GM21576 (cell line): Measurements from ENCODE around the gene FANCI.

Experiments
- ATAC-seq: cut with Tn5 transposase; IDR thresholded peaks from one replicate; pipeline ENCODE4 v1.9.1; 2021; ENCODE audit warnings: mild to moderate bottlenecking, moderate library complexity; ENCODE audit not compliant: unreplicated experiment

FANCI gene

DNA sequence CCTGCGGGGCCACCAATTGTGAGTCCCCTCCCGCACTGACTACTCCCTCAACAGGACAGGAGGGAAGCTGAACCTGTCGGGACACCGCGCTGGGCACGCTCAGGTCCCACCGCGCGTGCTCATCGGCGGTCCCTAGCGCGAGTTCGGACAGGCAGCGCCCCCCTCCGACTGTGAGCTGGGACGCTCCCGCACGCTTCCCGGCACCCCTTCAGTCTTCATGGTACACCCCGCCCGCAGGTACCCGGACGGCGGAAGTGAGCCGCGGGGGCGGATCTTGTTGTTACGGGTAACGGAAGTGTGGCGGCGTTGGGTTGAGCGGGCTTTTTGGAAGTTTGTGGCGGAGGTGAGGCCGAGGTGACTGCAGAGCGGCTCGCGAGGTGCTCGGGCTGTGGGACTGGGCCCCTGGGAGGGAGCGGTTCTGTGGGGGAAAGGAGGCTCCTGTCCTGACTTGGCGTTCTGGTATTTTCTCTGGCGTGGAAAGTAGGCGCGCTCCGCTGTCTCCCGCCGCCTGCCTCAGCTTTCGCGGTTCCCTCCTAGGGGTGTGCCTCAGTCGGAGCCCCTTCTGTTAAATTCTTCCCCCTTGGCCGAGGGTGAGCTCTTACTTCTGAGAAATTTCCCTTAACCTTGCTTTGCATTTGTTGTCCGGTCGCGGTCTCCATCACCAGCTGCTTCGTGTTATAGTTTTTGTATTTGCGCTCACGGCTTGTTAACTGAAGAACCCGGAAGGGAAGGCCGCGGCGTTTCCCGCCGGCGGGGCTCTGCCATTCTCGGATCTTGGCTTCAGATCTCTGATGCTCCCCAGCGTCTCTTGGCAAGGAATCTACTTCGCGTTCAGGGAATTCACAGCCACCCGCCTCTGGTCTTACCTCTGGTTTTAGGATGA is at the start of gene FANCI:
TSS of gene FANCI (plus strand) at position 289 of the 883 bp plus-strand sequence. CDS start 3,669 bp downstream, outside the sequence.
- peak; percentile 95 for ATAC-seq

- no peak for ATAC-seq
Observed at GRCh38 chr15:89194608-89195007, 49.2 kb upstream of the FANCI start.

GRCh38 chr15:89195836-89196235 is 47.9 kb upstream of the FANCI start:
- ATAC-seq, result no peak

GRCh38 chr15:89196241-89196640 is 47.5 kb upstream of the FANCI start:
- no peak for ATAC-seq

GRCh38 chr15:89196994-89197393 is 46.8 kb upstream of the FANCI start:
- no peak for ATAC-seq

DNA sequence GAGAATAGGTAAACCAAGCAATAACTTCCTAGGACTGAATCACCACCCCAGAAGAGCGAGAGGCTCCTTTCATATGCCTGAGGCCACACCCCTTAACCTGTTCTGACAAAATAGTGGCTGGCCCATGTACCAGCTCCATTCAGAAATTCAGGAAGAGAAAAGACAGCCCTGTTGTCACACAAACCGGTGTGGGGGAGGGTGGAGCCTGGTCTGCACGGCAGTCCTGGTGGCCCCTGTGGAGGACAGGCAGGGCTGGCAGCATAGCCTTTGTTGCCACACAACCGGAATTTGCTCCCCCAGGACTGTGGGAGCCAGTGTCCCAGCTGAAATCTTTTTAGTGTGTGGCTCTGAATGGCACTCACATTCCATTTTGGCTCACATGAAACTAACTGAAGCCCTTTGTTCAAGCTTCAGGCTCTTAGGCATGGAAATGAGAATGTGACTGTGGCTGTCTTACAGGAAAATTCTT is 46.2 kb upstream of the FANCI start:
- ATAC-seq, result no peak

GRCh38 chr15:89198196-89198595 is 45.6 kb upstream of the FANCI start:
- ATAC-seq, result no peak

- no peak for ATAC-seq
Observed at GRCh38 chr15:89198934-89199333, 44.8 kb upstream of the FANCI start.

- no peak for ATAC-seq
Observed at GRCh38 chr15:89199746-89200145, 44.0 kb upstream of the FANCI start.

DNA sequence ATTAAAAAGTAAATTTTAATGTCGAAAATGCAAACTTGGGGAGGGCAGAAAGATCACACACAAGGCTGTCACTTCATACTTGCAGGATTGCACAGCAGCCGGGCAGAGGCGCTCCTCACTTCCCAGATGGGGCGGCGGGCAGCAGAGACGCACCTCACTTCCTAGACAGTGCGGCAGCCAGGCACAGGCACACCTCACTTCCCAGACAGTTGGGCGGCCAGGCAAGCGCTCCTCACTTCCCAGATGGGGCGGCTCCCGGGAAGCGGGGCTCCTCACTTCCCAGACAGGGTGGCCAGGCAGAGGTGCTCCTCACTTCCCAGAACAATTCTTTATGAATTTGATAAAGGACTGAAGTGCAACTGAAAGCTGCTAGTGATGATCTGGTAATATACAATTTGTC is 43.6 kb upstream of the FANCI start:
- ATAC-seq, result no peak

- no peak for ATAC-seq
Observed at GRCh38 chr15:89201465-89202005, 42.2 kb upstream of the FANCI start.

DNA sequence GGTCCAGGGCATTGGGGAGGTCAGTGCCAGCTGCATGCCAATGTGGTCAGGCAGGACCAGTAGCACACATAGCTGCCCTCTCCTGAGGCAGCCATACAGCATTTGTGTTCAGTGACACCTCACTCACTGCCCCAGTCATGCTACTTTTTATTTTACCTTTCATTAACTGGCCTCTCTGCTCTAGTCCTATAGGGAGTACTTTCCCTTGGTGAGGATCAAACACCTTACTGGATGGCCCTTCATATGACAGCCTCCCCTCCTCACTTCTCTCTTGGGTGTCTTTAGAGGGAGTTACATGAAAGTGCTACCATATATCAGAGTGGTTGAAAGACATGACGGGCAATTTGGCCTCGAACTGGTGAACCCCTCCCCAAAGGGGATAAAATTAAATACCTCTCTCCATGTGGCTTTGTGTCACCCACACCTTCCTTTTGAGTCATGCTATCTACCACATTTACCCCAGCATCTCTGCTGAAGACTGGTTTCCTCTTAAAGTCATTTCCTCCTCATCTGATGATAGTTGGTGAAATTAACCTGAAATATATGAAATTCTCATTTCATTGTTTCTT is 40.0 kb upstream of the FANCI start:
- no peak for ATAC-seq

DNA sequence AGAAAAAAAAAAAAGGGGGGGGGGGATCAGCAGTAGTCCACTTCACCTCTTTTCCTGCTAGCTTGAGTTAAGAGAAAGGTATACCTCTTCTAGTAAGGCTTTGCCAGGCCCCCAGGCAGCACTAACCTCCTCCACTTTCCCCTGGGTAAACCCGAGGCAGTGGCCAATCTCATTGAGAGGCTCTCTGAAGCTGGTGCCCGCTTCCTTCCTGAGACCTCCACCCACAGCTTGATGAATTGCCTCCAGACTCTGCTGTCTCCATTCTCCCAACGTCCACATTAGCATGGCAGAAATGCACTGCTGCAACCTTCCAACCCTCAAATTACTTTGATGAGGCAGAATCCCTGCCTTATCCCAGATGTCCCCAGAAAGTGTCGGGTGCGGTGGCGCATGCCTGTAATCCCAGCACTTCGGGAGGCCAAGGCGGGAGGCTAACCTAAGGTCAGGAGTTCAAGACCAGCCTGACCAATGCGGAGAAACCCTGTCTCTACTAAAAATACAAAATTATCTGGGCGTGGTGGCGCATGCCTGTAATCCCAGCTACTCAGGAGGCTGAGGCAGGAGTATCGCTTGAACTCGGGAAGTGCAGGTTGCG is 37.7 kb upstream of the FANCI start:
- no peak for ATAC-seq

- peak; percentile 85 for ATAC-seq
Observed at GRCh38 chr15:89206908-89207331, 36.9 kb upstream of the FANCI start.

GRCh38 chr15:89208256-89208655 is 35.5 kb upstream of the FANCI start:
- no peak for ATAC-seq

- no peak for ATAC-seq
Observed at GRCh38 chr15:89209057-89209456, 34.7 kb upstream of the FANCI start.

GRCh38 chr15:89211678-89212170 is 32.1 kb upstream of the FANCI start:
- ATAC-seq, result no peak

GRCh38 chr15:89215627-89216026 is 28.2 kb upstream of the FANCI start:
- no peak for ATAC-seq

- no peak for ATAC-seq
Observed at GRCh38 chr15:89217031-89217430, 26.7 kb upstream of the FANCI start.

- ATAC-seq, result no peak
Observed at GRCh38 chr15:89217686-89218376, 25.9 kb upstream of the FANCI start.

GRCh38 chr15:89218531-89218930 is 25.2 kb upstream of the FANCI start:
- no peak for ATAC-seq
